HepG2 (cell line): ENCODE data around the gene THRB. TPM values are rescaled to one million over a fixed set of nuclear protein-coding genes. Genes with fewer than 3 reads are reported as not detected.

Source experiments
- ATAC-seq: fragments of 200-7000 bp; cut with Tn5 transposase; 3 replicates; pipeline ENCODE4 v1.9.1; 2020; ENCODE audit warnings: mild to moderate bottlenecking, moderate library complexity
- BruUV-seq: library from RNA; stranded (reverse); fragments of 400-500 nt; replicated peaks from 2 replicates; lab custom pipeline; 2021; lab: Mats Ljungman, UMichigan
- CTCF ChIA-PET: fragments of 300-600 bp; formaldehyde crosslinking; extraction: SDS; loops from one replicate; lab custom pipeline; 2021; ENCODE audit warnings: low total read pairs, inconsistent platforms, low intra/inter-chr PET ratio; lab: Yijun Ruan, JAX
- POLR2A ChIA-PET: fragments of 350-600 bp; sonication (Branson Sonifier 250); formaldehyde crosslinking; loops from one replicate; lab custom pipeline; 2020; ENCODE audit warnings: antibody characterized with exemption, inconsistent platforms; lab: Yijun Ruan, JAX
- DNase-seq: peaks from one replicate; pipeline ENCODE4 v3.0.0-alpha.2; 2015; ENCODE audit warnings: low spot score
- FAIRE-seq: peaks from 3 replicates; lab custom pipeline; 2011; peaks lifted over from hg19 to GRCh38; lab: Jason Lieb, UNC
- H2AFZ ChIP-seq: one replicate; pipeline ENCODE4 v1.6.1; 2011; ENCODE audit warnings: low read length, inconsistent platforms
- H3K27ac ChIP-seq: fragments of 300-600 bp; 3 replicates; pipeline ENCODE4 v1.8.0; 2011; ENCODE audit warnings: mixed run types, mild to moderate bottlenecking, mixed read lengths, low read length, inconsistent platforms; ENCODE audit not compliant: insufficient read depth; ENCODE audit errors: extremely low read length
- H3K27me3 ChIP-seq, 2 experiments: fragments of 200-600 bp in 1 of 2; 2 replicates in 1 of 2; 3 replicates in 1 of 2; pipeline versions ENCODE4 v1.6.0 to v1.8.0; 2011; ENCODE audit warnings: low read length in 2 of 2, mild to moderate bottlenecking in 2 of 2, moderate library complexity in 2 of 2, inconsistent platforms in 1 of 2; ENCODE audit not compliant: insufficient read depth in 2 of 2, control insufficient read depth in 1 of 2
- H3K36me3 ChIP-seq, 2 experiments: fragments of 200-600 bp in 1 of 2; replicated peaks in 1 of 2; 2 replicates in 1 of 2; 3 replicates in 1 of 2; pipeline versions ENCODE4 v1.5.1 to v1.8.0; 2011; ENCODE audit warnings: low read length in 2 of 2, inconsistent platforms in 1 of 2; ENCODE audit not compliant: insufficient read depth in 2 of 2, control insufficient read depth in 1 of 2
- H3K4me1 ChIP-seq: 2 replicates; pipeline ENCODE4 v1.5.1; 2012; ENCODE audit warnings: low read length, inconsistent platforms; ENCODE audit not compliant: insufficient read depth
- H3K4me2 ChIP-seq: 2 replicates; pipeline ENCODE4 v1.6.0; 2011; ENCODE audit warnings: low read depth, low read length, inconsistent platforms
- H3K4me3 ChIP-seq, 3 experiments: fragments of 200-600 bp in 1 of 3; sonication (generic), shearing (Covaris generic) in 1 of 3; replicated peaks in 1 of 3; 2 replicates each; pipeline ENCODE4 v1.5.1; 2011 to 2016; ENCODE audit warnings: low read length in 3 of 3, inconsistent platforms in 2 of 3, low read depth in 2 of 3, mild to moderate bottlenecking in 2 of 3, control low read depth in 1 of 3, mixed read lengths in 1 of 3; ENCODE audit not compliant: insufficient read depth in 1 of 3
- H3K79me2 ChIP-seq: one replicate; pipeline ENCODE4 v1.6.1; 2011; ENCODE audit warnings: low read length, inconsistent platforms; ENCODE audit not compliant: insufficient read depth
- H3K9ac ChIP-seq: 2 replicates; pipeline ENCODE4 v1.6.0; 2011; ENCODE audit warnings: mild to moderate bottlenecking, low read depth, low read length, inconsistent platforms; ENCODE audit not compliant: insufficient read depth
- H3K9me3 ChIP-seq: 2 replicates; pipeline ENCODE4 v1.5.1; 2012; ENCODE audit warnings: mild to moderate bottlenecking, low read length
- H4K20me1 ChIP-seq: 2 replicates; pipeline ENCODE4 v1.6.0; 2011; ENCODE audit warnings: inconsistent platforms, mild to moderate bottlenecking, low read length, moderate library complexity; ENCODE audit not compliant: insufficient read depth
- ARNT ChIP-seq: fragments of 450-650 bp; IDR thresholded peaks from 2 replicates; pipeline ENCODE4 v1.6.1; 2017
- KLF12 ChIP-seq: sonication (generic); formaldehyde crosslinking; IDR thresholded peaks from 2 replicates; pipeline ENCODE4 v1.4.0; 2020; ENCODE audit warnings: missing genetic modification reagents, borderline replicate concordance
- MED1 ChIP-seq: sonication (generic); formaldehyde crosslinking; IDR thresholded peaks from 2 replicates; pipeline ENCODE4 v1.4.0; 2020; ENCODE audit warnings: missing genetic modification reagents
- ZNF12 ChIP-seq: sonication (generic); formaldehyde crosslinking; IDR thresholded peaks from 2 replicates; pipeline ENCODE4 v1.5.0; 2020; ENCODE audit warnings: missing genetic modification reagents
- WGBS: methylation state at CpG from one replicate; pipeline ENCODE4 v1.1.6; 2017; ENCODE audit warnings: low lambda C conversion rate; 5-methylcytosine and 5-hydroxymethylcytosine counted together
- in situ Hi-C: cut with HindIII; loops from 2 replicates; pipeline ENCODE4 v1.10.0; 2017; ENCODE audit warnings: low pct_unique_long_range_greater_than_20kb; ENCODE audit not compliant: extremely low pct_ligation_motif_present
- intact Hi-C: fragments of 100-400 bp; cut with micrococcal nuclease; formaldehyde crosslinking; loops from one replicate; pipeline ENCODE4 v1.10.0; 2022; ENCODE audit not compliant: unreplicated experiment
- polyA plus RNA-seq, 8 experiments: library from polyadenylated mRNA; depleted of rRNA in 3 of 8; stranded (reverse) in 7 of 8; unstranded in 1 of 8; fragments of >200 nt; fragmentation: Illumina TruSeq in 4 of 8; extraction: Trizol in 4 of 8; gene quantifications; 2 replicates each; pipeline versions ENCODE4 v1.2.1 to v1.2.3, GENCODE V29; 2011 to 2016; ENCODE audit warnings: low read depth in 4 of 8, missing spikeins in 1 of 8, mixed read lengths in 1 of 8; ENCODE audit not compliant: insufficient read depth in 1 of 8
- total RNA-seq, 5 experiments: library from RNA; depleted of rRNA; stranded (reverse); fragments of >200 nt; fragmentation: Illumina TruSeq; extraction: Trizol; gene quantifications; 2 replicates each; pipeline ENCODE4 v1.2.3, GENCODE V29; 2016; ENCODE audit warnings: low read depth in 1 of 5
- TF ChIP-seq, protein P1 (sequence below): sonication (generic); formaldehyde crosslinking; IDR thresholded peaks from 2 replicates; pipeline ENCODE4 v1.5.0; 2020; ENCODE audit warnings: mild to moderate bottlenecking, missing genetic modification reagents
- TF ChIP-seq, protein P2 (sequence below): fragments of 450-650 bp; IDR thresholded peaks from 2 replicates; pipeline ENCODE4 v1.6.1; 2017
- TF ChIP-seq, protein P3 (sequence below): IDR thresholded peaks from 2 replicates; pipeline ENCODE4 v1.6.1; 2016; ENCODE audit warnings: mild to moderate bottlenecking
- TF ChIP-seq, protein P4 (sequence below): sonication (generic); formaldehyde crosslinking; IDR thresholded peaks from 2 replicates; pipeline ENCODE4 v1.8.0; 2022; ENCODE audit warnings: missing genetic modification reagents, low read depth, mild to moderate bottlenecking, borderline replicate concordance
- TF ChIP-seq, protein P5 (sequence below): sonication (generic); formaldehyde crosslinking; IDR thresholded peaks from 2 replicates; pipeline ENCODE4 v1.4.0; 2020; ENCODE audit warnings: missing genetic modification reagents
- TF ChIP-seq, protein P6 (sequence below): IDR thresholded peaks from 2 replicates; pipeline ENCODE4 v1.6.1; 2016; ENCODE audit warnings: missing genetic modification reagents, missing compliant biosample characterization
- TF ChIP-seq, protein P7 (sequence below): IDR thresholded peaks from 2 replicates; pipeline ENCODE4 v1.6.1; 2016; ENCODE audit warnings: low read depth, missing genetic modification reagents, missing compliant biosample characterization

Gene THRB
- total and polyA plus RNA-seq, 2 of the 13 experiments (the other 11 are each of a cell fraction or from before 2014, with no cell fraction given), result 4.7 to 22.7 TPM

DNA sequence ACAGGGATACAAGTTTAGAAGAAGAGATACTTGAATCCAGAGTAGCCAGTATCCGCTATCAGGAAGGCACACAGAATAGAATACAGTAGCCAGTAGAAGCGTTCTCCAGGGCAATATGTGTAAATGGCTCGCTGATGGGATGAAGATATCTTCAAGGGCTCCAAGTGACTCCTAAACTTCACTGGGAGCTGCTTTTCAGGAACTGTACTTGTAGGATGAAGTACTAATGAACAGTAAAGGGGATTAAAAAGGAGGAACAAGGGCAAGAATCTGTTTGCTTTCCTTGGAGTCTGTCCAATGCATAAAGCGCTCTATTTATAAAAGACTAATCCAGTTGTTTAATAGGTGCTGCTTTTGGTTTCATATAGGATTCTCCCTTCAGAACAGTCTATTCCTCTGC, 78.4 kb downstream of the THRB start:
- TF ChIP-seq, protein P1, sequence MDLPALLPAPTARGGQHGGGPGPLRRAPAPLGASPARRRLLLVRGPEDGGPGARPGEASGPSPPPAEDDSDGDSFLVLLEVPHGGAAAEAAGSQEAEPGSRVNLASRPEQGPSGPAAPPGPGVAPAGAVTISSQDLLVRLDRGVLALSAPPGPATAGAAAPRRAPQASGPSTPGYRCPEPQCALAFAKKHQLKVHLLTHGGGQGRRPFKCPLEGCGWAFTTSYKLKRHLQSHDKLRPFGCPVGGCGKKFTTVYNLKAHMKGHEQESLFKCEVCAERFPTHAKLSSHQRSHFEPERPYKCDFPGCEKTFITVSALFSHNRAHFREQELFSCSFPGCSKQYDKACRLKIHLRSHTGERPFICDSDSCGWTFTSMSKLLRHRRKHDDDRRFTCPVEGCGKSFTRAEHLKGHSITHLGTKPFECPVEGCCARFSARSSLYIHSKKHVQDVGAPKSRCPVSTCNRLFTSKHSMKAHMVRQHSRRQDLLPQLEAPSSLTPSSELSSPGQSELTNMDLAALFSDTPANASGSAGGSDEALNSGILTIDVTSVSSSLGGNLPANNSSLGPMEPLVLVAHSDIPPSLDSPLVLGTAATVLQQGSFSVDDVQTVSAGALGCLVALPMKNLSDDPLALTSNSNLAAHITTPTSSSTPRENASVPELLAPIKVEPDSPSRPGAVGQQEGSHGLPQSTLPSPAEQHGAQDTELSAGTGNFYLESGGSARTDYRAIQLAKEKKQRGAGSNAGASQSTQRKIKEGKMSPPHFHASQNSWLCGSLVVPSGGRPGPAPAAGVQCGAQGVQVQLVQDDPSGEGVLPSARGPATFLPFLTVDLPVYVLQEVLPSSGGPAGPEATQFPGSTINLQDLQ (CRISPR knock-in tag), result no peak
- TF ChIP-seq ARNT (no peak), ZNF12 (no peak), MED1 (no peak), KLF12 (CRISPR knock-in tag) (no peak)
- TF ChIP-seq, protein P2, sequence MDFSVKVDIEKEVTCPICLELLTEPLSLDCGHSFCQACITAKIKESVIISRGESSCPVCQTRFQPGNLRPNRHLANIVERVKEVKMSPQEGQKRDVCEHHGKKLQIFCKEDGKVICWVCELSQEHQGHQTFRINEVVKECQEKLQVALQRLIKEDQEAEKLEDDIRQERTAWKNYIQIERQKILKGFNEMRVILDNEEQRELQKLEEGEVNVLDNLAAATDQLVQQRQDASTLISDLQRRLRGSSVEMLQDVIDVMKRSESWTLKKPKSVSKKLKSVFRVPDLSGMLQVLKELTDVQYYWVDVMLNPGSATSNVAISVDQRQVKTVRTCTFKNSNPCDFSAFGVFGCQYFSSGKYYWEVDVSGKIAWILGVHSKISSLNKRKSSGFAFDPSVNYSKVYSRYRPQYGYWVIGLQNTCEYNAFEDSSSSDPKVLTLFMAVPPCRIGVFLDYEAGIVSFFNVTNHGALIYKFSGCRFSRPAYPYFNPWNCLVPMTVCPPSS, result no peak
- TF ChIP-seq, protein P3, sequence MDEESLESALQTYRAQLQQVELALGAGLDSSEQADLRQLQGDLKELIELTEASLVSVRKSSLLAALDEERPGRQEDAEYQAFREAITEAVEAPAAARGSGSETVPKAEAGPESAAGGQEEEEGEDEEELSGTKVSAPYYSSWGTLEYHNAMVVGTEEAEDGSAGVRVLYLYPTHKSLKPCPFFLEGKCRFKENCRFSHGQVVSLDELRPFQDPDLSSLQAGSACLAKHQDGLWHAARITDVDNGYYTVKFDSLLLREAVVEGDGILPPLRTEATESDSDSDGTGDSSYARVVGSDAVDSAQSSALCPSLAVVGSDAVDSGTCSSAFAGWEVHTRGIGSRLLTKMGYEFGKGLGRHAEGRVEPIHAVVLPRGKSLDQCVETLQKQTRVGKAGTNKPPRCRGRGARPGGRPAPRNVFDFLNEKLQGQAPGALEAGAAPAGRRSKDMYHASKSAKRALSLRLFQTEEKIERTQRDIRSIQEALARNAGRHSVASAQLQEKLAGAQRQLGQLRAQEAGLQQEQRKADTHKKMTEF, result no peak
- TF ChIP-seq, protein P4, sequence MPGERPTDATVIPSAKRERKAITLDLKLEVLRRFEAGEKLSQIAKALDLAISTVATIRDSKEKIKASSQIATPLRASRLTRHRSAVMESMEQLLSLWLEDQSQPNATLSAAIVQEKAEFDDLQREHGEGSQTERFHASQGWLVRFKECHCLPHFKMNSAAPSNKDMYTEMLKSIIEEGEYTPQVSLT, result no peak
- TF ChIP-seq, protein P5, sequence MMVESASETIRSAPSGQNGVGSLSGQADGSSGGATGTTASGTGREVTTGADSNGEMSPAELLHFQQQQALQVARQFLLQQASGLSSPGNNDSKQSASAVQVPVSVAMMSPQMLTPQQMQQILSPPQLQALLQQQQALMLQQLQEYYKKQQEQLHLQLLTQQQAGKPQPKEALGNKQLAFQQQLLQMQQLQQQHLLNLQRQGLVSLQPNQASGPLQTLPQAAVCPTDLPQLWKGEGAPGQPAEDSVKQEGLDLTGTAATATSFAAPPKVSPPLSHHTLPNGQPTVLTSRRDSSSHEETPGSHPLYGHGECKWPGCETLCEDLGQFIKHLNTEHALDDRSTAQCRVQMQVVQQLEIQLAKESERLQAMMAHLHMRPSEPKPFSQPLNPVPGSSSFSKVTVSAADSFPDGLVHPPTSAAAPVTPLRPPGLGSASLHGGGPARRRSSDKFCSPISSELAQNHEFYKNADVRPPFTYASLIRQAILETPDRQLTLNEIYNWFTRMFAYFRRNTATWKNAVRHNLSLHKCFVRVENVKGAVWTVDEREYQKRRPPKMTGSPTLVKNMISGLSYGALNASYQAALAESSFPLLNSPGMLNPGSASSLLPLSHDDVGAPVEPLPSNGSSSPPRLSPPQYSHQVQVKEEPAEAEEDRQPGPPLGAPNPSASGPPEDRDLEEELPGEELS, result no peak
- TF ChIP-seq, protein P6, sequence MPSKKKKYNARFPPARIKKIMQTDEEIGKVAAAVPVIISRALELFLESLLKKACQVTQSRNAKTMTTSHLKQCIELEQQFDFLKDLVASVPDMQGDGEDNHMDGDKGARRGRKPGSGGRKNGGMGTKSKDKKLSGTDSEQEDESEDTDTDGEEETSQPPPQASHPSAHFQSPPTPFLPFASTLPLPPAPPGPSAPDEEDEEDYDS (CRISPR knock-in tag), result no peak
- TF ChIP-seq, protein P7, sequence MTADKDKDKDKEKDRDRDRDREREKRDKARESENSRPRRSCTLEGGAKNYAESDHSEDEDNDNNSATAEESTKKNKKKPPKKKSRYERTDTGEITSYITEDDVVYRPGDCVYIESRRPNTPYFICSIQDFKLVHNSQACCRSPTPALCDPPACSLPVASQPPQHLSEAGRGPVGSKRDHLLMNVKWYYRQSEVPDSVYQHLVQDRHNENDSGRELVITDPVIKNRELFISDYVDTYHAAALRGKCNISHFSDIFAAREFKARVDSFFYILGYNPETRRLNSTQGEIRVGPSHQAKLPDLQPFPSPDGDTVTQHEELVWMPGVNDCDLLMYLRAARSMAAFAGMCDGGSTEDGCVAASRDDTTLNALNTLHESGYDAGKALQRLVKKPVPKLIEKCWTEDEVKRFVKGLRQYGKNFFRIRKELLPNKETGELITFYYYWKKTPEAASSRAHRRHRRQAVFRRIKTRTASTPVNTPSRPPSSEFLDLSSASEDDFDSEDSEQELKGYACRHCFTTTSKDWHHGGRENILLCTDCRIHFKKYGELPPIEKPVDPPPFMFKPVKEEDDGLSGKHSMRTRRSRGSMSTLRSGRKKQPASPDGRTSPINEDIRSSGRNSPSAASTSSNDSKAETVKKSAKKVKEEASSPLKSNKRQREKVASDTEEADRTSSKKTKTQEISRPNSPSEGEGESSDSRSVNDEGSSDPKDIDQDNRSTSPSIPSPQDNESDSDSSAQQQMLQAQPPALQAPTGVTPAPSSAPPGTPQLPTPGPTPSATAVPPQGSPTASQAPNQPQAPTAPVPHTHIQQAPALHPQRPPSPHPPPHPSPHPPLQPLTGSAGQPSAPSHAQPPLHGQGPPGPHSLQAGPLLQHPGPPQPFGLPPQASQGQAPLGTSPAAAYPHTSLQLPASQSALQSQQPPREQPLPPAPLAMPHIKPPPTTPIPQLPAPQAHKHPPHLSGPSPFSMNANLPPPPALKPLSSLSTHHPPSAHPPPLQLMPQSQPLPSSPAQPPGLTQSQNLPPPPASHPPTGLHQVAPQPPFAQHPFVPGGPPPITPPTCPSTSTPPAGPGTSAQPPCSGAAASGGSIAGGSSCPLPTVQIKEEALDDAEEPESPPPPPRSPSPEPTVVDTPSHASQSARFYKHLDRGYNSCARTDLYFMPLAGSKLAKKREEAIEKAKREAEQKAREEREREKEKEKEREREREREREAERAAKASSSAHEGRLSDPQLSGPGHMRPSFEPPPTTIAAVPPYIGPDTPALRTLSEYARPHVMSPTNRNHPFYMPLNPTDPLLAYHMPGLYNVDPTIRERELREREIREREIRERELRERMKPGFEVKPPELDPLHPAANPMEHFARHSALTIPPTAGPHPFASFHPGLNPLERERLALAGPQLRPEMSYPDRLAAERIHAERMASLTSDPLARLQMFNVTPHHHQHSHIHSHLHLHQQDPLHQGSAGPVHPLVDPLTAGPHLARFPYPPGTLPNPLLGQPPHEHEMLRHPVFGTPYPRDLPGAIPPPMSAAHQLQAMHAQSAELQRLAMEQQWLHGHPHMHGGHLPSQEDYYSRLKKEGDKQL (CRISPR knock-in tag), result no peak
- Histone ChIP-seq H3K27ac (no peak overlapping the region), H2AFZ (no peak overlapping the region), H3K36me3 (no peaks in the 10 kb centered on the region), H3K9me3 (no peaks in the 10 kb centered on the region), H3K79me2 (peaks cover 9% of the 10 kb centered on the region), H3K27me3 (no peaks in the 10 kb centered on the region), H3K9ac (no peak overlapping the region), H3K4me3 (no peak overlapping the region), H4K20me1 (no peaks in the 10 kb centered on the region), H3K4me1 (peaks cover 32% of the 10 kb centered on the region), H3K4me2 (no peak overlapping the region)
- 98% methylated on average over 4 of the region's 4 CpGs for WGBS
- in situ Hi-C loops, result no loop called here
- FAIRE-seq (no peak), ATAC-seq (no peak), DNase-seq (no peak)
- intact Hi-C loops, result no loop called here
- BruUV-seq, result no TSS peak
- CTCF ChIA-PET, result no interaction called here
- POLR2A ChIA-PET, result no interaction called here
